ENCODE results near the gene PLSCR1. TPM values are rescaled to one million over a fixed set of nuclear protein-coding genes. Genes with fewer than 3 reads are reported as not detected.

The PLSCR1 gene
- polyA plus RNA-seq, 1 donor from 2014 or later: 0.78 TPM

GRCh38 chr3:146511402-146512134 is 32.8 kb downstream of the PLSCR1 start:
- Histone ChIP-seq H3K27ac (ENCODE audit: low read length) (no peak overlapping the region), H2AFZ (ENCODE audit: low read depth, low read length) (no peak overlapping the region), H3K36me3 (ENCODE audit: insufficient read depth, low read length) (no peaks in the 10 kb centered on the region), H3K9ac (ENCODE audit: low read length) (no peak overlapping the region), H3K79me2 (replicated peaks; ENCODE audit: insufficient read depth, low read length) (no peaks in the 10 kb centered on the region), H4K20me1 (ENCODE audit: insufficient read depth) (no peaks in the 10 kb centered on the region), H3F3A (ENCODE audit: insufficient read depth, low read length, poor library complexity, severe bottlenecking) (no peaks in the 10 kb centered on the region), H3K9me3 (ENCODE audit: low read length) (no peaks in the 10 kb centered on the region), H3K4me2 (ENCODE audit: low read length) (no peak overlapping the region), H3K4me3 (ENCODE audit: low read length) (no peak overlapping the region), H3K27me3 (ENCODE audit: insufficient read depth, low read depth, low read length) (no peaks in the 10 kb centered on the region), H3K9me2 (ENCODE audit: insufficient read depth, low read length) (no peaks in the 10 kb centered on the region)
- TF ChIP-seq, protein P1, sequence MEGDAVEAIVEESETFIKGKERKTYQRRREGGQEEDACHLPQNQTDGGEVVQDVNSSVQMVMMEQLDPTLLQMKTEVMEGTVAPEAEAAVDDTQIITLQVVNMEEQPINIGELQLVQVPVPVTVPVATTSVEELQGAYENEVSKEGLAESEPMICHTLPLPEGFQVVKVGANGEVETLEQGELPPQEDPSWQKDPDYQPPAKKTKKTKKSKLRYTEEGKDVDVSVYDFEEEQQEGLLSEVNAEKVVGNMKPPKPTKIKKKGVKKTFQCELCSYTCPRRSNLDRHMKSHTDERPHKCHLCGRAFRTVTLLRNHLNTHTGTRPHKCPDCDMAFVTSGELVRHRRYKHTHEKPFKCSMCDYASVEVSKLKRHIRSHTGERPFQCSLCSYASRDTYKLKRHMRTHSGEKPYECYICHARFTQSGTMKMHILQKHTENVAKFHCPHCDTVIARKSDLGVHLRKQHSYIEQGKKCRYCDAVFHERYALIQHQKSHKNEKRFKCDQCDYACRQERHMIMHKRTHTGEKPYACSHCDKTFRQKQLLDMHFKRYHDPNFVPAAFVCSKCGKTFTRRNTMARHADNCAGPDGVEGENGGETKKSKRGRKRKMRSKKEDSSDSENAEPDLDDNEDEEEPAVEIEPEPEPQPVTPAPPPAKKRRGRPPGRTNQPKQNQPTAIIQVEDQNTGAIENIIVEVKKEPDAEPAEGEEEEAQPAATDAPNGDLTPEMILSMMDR (IDR thresholded peaks at IDR 0.05; ENCODE audit: poor library complexity, severe bottlenecking): no peak
- TF ChIP-seq MXI1 (conservative IDR thresholded peaks at IDR 0.05; ENCODE audit: poor library complexity, severe bottlenecking) (no peak), SMC3 (conservative IDR thresholded peaks at IDR 0.05; ENCODE audit: poor library complexity) (no peak), EP300 (conservative IDR thresholded peaks at IDR 0.05; ENCODE audit: poor library complexity, severe bottlenecking) (no peak), POLR2AphosphoS5 (IDR thresholded peaks at IDR 0.05) (no peak), TAF1 (IDR thresholded peaks at IDR 0.05; ENCODE audit: low read depth) (no peak), EZH2 (IDR thresholded peaks at IDR 0.05; ENCODE audit: borderline replicate concordance, insufficient read depth, low read length, poor library complexity, severe bottlenecking) (no peak), RAD21 (conservative IDR thresholded peaks at IDR 0.05) (no peak)

GRCh38 chr3:146507331-146508120 is 36.9 kb downstream of the PLSCR1 start:
- H3K9me3 ChIP-seq (ENCODE audit: low read length): no peaks in the 10 kb centered on the region
- TF ChIP-seq POLR2AphosphoS5 (IDR thresholded peaks at IDR 0.05) (no peak), SMC3 (conservative IDR thresholded peaks at IDR 0.05; ENCODE audit: poor library complexity) (no peak)
- H3F3A ChIP-seq (ENCODE audit: insufficient read depth, low read length, poor library complexity, severe bottlenecking): no peaks in the 10 kb centered on the region
- H3K79me2 ChIP-seq (replicated peaks; ENCODE audit: insufficient read depth, low read length): no peaks in the 10 kb centered on the region
- no peak overlapping the region for H3K4me3 ChIP-seq (ENCODE audit: low read length)
- no peak overlapping the region for H3K9ac ChIP-seq (ENCODE audit: low read length)
- H3K36me3 ChIP-seq (ENCODE audit: insufficient read depth, low read length): no peaks in the 10 kb centered on the region
- H3K27ac ChIP-seq (ENCODE audit: low read length): no peak overlapping the region
- no peaks in the 10 kb centered on the region for H3K27me3 ChIP-seq (ENCODE audit: insufficient read depth, low read depth, low read length)
- H3K9me2 ChIP-seq (ENCODE audit: insufficient read depth, low read length): no peaks in the 10 kb centered on the region
- H4K20me1 ChIP-seq (ENCODE audit: insufficient read depth): no peaks in the 10 kb centered on the region
- H3K4me2 ChIP-seq (ENCODE audit: low read length): no peak overlapping the region
- no peak overlapping the region for H2AFZ ChIP-seq (ENCODE audit: low read depth, low read length)

DNA sequence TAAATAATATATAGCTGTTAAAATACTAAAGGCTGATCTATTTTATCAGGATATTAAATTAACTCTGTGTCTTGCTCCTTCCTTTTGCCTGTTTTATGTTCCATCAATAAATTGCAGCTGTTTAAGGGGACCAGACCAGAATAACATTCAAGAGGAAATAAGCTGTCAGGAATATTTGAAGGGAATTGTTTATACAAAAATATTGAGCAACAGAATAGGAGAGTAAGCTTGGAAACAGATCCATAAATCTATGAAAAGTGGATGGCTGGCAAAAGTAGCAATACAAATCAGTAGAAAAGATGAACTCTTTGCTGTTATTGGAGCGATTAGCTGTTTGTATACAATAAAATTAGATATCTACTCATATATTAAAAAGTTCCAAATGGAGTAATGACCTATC is 38.9 kb downstream of the PLSCR1 start:
- Histone ChIP-seq H3F3A (ENCODE audit: insufficient read depth, low read length, poor library complexity, severe bottlenecking) (no peaks in the 10 kb centered on the region), H3K4me2 (ENCODE audit: low read length) (no peak overlapping the region), H3K9me2 (ENCODE audit: insufficient read depth, low read length) (no peaks in the 10 kb centered on the region), H2AFZ (ENCODE audit: low read depth, low read length) (no peak overlapping the region), H3K9me3 (ENCODE audit: low read length) (no peaks in the 10 kb centered on the region), H3K79me2 (replicated peaks; ENCODE audit: insufficient read depth, low read length) (no peaks in the 10 kb centered on the region), H3K27me3 (ENCODE audit: insufficient read depth, low read depth, low read length) (no peaks in the 10 kb centered on the region), H3K27ac (ENCODE audit: low read length) (no peak overlapping the region), H3K4me3 (ENCODE audit: low read length) (no peak overlapping the region), H3K36me3 (ENCODE audit: insufficient read depth, low read length) (no peaks in the 10 kb centered on the region), H4K20me1 (ENCODE audit: insufficient read depth) (no peaks in the 10 kb centered on the region), H3K9ac (ENCODE audit: low read length) (no peak overlapping the region)
- TF ChIP-seq TAF1 (IDR thresholded peaks at IDR 0.05; ENCODE audit: low read depth): no peak
- no peak for TF ChIP-seq MXI1 (conservative IDR thresholded peaks at IDR 0.05; ENCODE audit: poor library complexity, severe bottlenecking)
- no peak for TF ChIP-seq SMC3 (conservative IDR thresholded peaks at IDR 0.05; ENCODE audit: poor library complexity)
- no peak for TF ChIP-seq EP300 (conservative IDR thresholded peaks at IDR 0.05; ENCODE audit: poor library complexity, severe bottlenecking)
- no peak for TF ChIP-seq EZH2 (IDR thresholded peaks at IDR 0.05; ENCODE audit: borderline replicate concordance, insufficient read depth, low read length, poor library complexity, severe bottlenecking)
- no peak for TF ChIP-seq POLR2AphosphoS5 (IDR thresholded peaks at IDR 0.05)
- no peak for TF ChIP-seq REST (IDR thresholded peaks at IDR 0.05; ENCODE audit: borderline replicate concordance)
- TF ChIP-seq, protein P1 (IDR thresholded peaks at IDR 0.05; ENCODE audit: poor library complexity, severe bottlenecking): no peak
- no peak for TF ChIP-seq RAD21 (conservative IDR thresholded peaks at IDR 0.05)

Measured in neural cell (in vitro differentiated cells).